ENCODE measurements around the gene B3GNT8.
"Not testable (repeated sequence)": the region's sequence is repeated elsewhere in the genome, so short reads cannot be mapped to it uniquely, and the experiment has no call there.

B3GNT8 gene

DNA sequence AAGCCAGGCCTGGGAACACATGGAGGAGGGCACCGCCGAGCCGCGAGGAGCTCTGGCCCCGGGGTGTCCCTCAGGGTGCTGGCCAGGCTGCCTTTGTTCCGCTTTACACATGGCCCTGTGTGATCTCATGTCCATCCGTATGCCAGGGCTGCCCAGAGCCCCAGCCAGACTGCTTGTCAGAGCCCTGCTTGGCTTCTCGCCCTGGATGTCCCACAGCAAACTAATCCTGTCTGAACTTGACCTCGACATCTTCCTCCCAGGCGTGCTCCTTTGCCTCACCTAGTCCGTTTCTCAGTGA, 15.3 kb downstream of the B3GNT8 start:
- DNase-seq (ENCODE audit: insufficient read length, low spot score): no peak

GRCh38 chr19:41411100-41411967, 15.8 kb downstream of the B3GNT8 start:
- FAIRE-seq (no peak), DNase-seq (ENCODE audit: insufficient read length, low spot score) (no peak)
- TF ChIP-seq, protein P1, sequence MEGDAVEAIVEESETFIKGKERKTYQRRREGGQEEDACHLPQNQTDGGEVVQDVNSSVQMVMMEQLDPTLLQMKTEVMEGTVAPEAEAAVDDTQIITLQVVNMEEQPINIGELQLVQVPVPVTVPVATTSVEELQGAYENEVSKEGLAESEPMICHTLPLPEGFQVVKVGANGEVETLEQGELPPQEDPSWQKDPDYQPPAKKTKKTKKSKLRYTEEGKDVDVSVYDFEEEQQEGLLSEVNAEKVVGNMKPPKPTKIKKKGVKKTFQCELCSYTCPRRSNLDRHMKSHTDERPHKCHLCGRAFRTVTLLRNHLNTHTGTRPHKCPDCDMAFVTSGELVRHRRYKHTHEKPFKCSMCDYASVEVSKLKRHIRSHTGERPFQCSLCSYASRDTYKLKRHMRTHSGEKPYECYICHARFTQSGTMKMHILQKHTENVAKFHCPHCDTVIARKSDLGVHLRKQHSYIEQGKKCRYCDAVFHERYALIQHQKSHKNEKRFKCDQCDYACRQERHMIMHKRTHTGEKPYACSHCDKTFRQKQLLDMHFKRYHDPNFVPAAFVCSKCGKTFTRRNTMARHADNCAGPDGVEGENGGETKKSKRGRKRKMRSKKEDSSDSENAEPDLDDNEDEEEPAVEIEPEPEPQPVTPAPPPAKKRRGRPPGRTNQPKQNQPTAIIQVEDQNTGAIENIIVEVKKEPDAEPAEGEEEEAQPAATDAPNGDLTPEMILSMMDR (IDR thresholded peaks at IDR 0.05; ENCODE audit: insufficient read depth, missing control alignments): no peak

More for the DNA sequence above, 15.3 kb downstream of the B3GNT8 start:
- TF ChIP-seq, protein P1 (IDR thresholded peaks at IDR 0.05; ENCODE audit: insufficient read depth, missing control alignments): no peak
- no peak for FAIRE-seq

DNA sequence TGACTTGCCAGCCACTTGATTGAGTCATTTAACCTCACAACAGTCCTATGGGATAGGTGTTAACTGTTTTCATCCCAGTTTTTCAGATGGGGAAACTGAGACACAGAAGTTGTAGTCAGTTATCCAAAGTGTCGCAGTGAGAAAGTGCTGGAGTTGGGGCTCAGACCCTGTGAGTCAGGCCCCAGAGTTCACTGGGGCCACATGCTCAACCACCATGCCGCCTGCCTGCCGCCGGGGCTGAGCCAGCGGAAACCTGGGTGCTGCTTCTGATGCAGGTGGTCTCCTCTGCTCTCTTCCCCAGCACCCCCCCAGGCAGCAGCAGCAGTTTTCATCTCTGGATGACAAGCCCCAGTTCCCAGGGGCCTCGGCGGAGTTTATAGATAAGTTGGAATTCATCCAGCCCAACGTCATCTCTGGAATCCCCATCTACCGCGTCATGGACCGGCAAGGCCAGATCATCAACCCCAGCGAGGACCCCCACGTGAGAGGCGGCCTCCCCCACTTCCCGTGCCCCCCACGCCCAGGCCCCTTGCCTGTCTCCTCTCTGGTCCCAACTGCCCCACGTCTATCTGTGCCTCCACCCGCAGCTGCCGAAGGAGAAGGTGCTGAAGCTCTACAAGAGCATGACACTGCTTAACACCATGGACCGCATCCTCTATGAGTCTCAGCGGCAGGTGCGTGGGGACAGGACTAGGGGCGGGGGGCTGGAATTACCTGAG, 16.7 kb downstream of the B3GNT8 start:
- TF ChIP-seq, protein P1 (IDR thresholded peaks at IDR 0.05; ENCODE audit: insufficient read depth, missing control alignments): no peak
- no peak for FAIRE-seq
- DNase-seq (ENCODE audit: insufficient read length, low spot score): no peak

DNA sequence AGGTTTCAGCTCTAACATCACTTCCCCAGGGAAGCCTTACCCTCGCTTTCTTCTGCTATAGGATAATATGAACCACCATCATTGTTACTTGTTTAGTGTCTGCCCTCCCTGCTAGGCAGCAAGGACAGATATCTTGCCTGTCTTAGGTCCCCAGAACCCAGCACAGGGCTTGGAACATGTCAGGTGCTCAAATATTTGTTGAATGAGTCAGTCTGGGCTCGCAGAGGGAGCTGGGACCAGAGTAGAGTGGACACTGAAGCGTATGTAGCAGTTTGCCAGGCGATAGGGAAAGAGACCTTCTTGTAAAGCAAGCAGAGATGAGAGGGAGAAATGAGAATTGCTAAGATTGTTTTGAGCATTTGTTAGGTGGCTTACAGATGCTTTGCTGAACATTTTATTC, 17.9 kb downstream of the B3GNT8 start:
- FAIRE-seq: no peak

DNA sequence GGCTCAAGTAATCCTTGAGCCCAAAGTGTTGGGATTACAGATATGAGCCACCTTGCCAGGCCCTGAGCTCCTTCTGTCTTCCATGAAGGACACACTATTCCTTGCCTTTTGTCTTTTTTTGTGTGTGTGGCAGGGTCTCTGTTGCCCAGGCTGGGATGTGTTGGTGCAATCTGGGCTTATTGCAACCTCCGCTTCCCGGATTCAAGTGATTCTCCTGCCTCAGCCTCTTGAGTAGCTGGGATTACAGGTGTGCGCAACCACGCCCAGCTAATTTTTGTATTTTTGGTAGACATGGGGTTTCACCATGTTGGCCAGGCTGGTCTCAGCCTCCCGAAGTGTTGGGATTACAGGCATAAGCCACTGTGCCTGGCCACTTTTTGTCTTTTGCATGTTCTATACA, 18.3 kb downstream of the B3GNT8 start:
- FAIRE-seq; DNase-seq (ENCODE audit: insufficient read length, low spot score): not testable (repeated sequence)

More for the DNA sequence above, 17.9 kb downstream of the B3GNT8 start:
- DNase-seq (ENCODE audit: insufficient read length, low spot score): no peak
- TF ChIP-seq, protein P1 (IDR thresholded peaks at IDR 0.05; ENCODE audit: insufficient read depth, missing control alignments): no peak

DNA sequence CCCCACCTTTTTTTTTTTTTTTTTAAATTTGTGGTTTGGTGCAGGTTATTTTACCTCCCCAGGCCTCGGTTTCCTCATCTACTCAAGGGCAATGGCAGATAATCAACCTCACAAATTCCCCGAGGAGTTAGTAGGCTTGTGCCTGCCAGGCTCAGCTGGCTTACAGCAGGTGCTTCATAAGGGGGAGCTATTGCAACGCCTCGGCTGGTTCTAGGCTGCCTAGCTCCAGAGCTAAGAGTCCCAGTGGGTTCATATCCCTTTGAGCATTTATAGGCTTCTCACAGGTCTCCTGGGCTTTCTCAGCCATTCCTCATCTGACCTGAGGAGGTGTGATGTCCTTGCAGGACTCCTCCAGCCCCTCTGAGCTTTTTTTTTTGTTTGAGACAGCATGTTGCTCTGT, 18.9 kb downstream of the B3GNT8 start:
- DNase-seq (ENCODE audit: insufficient read length, low spot score) (no peak), FAIRE-seq (no peak)
- TF ChIP-seq, protein P1 (IDR thresholded peaks at IDR 0.05; ENCODE audit: insufficient read depth, missing control alignments): peak; percentile 2

GRCh38 chr19:41407271-41407670, 19.9 kb downstream of the B3GNT8 start:
- DNase-seq (ENCODE audit: insufficient read length, low spot score) (no peak), FAIRE-seq (no peak)
- TF ChIP-seq, protein P1 (IDR thresholded peaks at IDR 0.05; ENCODE audit: insufficient read depth, missing control alignments): no peak

All from D721Med (cell line).